Ishikawa (cell line): ENCODE results near the gene SH2D4B.

Experiments used
- CEBPB ChIP-seq: IDR thresholded peaks from 2 replicates; pipeline ENCODE4 v1.6.1; 2012
- CREB1 ChIP-seq: IDR thresholded peaks from 2 replicates; pipeline ENCODE4 v1.6.1; 2012; ENCODE audit warnings: low read depth
- EGR1 ChIP-seq: IDR thresholded peaks from 2 replicates; pipeline ENCODE4 v1.6.1; 2012
- EP300 ChIP-seq: IDR thresholded peaks from 2 replicates; pipeline ENCODE4 v1.6.1; 2012; ENCODE audit warnings: borderline replicate concordance
- MAX ChIP-seq: IDR thresholded peaks from 2 replicates; pipeline ENCODE4 v1.6.1; 2012
- NFIC ChIP-seq: IDR thresholded peaks from 2 replicates; pipeline ENCODE4 v1.6.1; 2012
- RAD21 ChIP-seq: IDR thresholded peaks from 2 replicates; pipeline ENCODE4 v1.6.1; 2012; ENCODE audit warnings: low read depth
- REST ChIP-seq: IDR thresholded peaks from 2 replicates; pipeline ENCODE4 v1.6.1; 2012; ENCODE audit warnings: low read depth, mild to moderate bottlenecking
- TAF1 ChIP-seq: IDR thresholded peaks from 2 replicates; pipeline ENCODE4 v1.6.1; 2012; ENCODE audit warnings: low read depth, mild to moderate bottlenecking
- YY1 ChIP-seq: IDR thresholded peaks from 2 replicates; pipeline ENCODE4 v1.6.1; 2012; ENCODE audit warnings: low read depth

- TF ChIP-seq RAD21 (no peak), REST (no peak), MAX (no peak), NFIC (no peak), YY1 (no peak), CEBPB (no peak), TAF1 (no peak), EGR1 (no peak), CREB1 (no peak), EP300 (no peak)
Measured at GRCh38 chr10:80529604-80530003, 8.1 kb upstream of the SH2D4B start.
